GM12872 (cell line): ENCODE measurements around the gene PCDH20.

Source experiments
- TF ChIP-seq, protein P1 (sequence below): IDR thresholded peaks from 3 replicates; pipeline ENCODE4 v1.5.1; 2011; ENCODE audit warnings: low read depth, mild to moderate bottlenecking, low read length, moderate library complexity; ENCODE audit not compliant: insufficient read depth

PCDH20 gene, protein sequence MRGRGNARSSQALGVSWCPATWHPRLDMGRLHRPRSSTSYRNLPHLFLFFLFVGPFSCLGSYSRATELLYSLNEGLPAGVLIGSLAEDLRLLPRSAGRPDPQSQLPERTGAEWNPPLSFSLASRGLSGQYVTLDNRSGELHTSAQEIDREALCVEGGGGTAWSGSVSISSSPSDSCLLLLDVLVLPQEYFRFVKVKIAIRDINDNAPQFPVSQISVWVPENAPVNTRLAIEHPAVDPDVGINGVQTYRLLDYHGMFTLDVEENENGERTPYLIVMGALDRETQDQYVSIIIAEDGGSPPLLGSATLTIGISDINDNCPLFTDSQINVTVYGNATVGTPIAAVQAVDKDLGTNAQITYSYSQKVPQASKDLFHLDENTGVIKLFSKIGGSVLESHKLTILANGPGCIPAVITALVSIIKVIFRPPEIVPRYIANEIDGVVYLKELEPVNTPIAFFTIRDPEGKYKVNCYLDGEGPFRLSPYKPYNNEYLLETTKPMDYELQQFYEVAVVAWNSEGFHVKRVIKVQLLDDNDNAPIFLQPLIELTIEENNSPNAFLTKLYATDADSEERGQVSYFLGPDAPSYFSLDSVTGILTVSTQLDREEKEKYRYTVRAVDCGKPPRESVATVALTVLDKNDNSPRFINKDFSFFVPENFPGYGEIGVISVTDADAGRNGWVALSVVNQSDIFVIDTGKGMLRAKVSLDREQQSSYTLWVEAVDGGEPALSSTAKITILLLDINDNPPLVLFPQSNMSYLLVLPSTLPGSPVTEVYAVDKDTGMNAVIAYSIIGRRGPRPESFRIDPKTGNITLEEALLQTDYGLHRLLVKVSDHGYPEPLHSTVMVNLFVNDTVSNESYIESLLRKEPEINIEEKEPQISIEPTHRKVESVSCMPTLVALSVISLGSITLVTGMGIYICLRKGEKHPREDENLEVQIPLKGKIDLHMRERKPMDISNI

DNA sequence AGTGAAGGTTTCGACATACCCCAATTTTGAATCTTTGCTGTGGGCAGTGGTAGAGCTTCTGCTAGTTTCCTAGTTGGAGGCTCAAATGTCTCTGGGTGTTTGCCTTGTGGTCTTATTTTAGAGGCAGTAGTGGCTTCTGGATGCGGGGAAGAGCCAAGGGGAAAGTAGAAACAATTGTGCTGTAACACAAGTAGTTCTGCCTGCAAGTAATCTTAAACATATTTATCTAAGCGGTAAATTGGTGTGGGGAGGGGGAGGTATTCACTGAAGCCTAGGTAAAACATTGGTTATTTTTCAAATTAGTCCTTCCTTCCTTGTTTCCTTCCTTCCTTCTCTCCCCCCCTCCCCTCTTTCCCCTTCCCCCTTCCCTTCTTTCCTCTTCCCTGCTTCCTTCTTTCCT is at the start of gene PCDH20:
Gene PCDH20 (minus strand): TSS at position 101 of the 400 bp plus-strand sequence. CDS start 691 bp downstream, outside the sequence.
- TF ChIP-seq, protein P1, sequence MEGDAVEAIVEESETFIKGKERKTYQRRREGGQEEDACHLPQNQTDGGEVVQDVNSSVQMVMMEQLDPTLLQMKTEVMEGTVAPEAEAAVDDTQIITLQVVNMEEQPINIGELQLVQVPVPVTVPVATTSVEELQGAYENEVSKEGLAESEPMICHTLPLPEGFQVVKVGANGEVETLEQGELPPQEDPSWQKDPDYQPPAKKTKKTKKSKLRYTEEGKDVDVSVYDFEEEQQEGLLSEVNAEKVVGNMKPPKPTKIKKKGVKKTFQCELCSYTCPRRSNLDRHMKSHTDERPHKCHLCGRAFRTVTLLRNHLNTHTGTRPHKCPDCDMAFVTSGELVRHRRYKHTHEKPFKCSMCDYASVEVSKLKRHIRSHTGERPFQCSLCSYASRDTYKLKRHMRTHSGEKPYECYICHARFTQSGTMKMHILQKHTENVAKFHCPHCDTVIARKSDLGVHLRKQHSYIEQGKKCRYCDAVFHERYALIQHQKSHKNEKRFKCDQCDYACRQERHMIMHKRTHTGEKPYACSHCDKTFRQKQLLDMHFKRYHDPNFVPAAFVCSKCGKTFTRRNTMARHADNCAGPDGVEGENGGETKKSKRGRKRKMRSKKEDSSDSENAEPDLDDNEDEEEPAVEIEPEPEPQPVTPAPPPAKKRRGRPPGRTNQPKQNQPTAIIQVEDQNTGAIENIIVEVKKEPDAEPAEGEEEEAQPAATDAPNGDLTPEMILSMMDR, result no peak

GRCh38 chr13:61463024-61463423 is 47.4 kb upstream of the PCDH20 start:
- TF ChIP-seq, protein P1, result no peak

DNA sequence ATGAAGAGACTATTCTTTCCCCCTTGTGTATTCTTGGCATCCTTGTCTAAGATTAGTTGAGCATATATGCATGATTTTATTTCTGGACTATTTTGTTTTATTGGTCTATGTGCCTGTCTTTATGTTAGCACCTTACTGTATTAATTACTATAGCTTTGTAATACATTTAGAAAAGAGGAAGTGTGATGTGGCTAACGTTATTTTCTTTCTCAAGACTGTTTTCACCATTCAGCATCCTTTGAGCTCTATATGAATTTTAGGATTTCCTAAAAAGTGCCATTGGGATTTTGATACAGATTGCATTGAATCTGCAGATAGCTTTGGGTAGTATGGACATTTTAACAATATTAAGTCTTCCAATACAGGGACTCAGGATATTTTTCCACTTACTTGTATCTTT is 37.5 kb upstream of the PCDH20 start:
- TF ChIP-seq, protein P1, result no peak

DNA sequence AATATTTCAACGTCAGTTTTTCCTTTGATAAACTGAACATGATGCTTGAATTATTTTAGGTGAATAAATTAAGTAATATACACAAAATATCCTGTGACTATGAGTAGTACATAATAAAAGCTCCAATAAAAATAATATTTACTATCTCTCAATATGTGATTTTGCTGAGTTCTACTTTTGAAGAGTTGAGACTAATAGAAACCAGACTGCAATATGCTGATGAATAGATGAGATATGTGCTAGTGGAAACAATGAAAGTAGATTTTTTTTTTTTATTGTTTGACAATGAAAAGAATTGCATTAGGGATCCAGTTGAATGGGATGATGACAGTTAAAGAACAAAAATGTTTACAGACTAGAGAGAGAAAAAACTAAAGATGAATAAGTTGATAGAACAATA is 16.4 kb upstream of the PCDH20 start:
- TF ChIP-seq, protein P1, result no peak

DNA sequence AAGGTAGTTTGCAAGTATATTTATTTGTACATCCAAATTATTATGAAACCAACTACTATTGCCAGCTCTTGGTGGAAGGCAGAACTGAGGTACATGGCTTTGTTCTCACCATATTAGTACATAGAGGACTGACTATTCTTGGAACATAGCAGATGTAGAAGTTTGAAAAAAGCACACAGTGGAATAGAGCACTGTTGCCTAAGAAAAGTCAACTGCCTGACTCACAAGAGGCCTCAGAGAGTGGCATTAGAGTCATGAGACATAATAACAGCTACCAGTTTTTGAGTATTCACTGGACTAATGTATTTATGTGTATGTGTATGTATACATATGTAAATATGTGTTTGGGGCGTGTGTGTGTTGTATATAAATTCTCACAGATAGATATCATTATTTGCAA is 8.3 kb upstream of the PCDH20 start:
- TF ChIP-seq, protein P1, result no peak

DNA sequence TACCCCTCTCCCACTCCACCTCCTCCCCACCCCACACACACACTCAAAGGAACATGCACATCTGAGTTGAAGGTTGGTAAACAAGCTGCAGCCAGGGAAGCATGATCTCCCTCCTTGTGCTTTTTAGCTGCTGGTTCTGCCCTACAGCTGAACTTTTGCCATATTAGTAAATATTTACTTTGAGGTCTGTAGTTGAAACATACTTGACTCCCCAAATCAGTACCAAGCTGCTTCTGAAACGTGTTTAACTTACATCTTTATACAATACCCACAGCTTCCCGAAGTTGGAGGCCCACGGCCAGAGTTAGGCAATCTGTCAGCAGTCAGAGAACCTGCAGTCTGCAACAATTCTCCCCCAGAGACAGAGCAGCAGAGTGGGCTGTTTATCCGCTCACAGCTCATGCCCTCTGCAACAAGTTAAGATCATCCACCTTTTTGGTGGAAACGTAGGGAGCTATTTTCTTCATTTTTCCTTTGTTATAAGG is 1.5 kb upstream of the PCDH20 start:
- TF ChIP-seq, protein P1, result no peak
